CD4-positive, alpha-beta T cell treated with Interleukin-6 for 4 hours (primary cell): ENCODE measurements around the gene BCAS2.

Experiments
- DNase-seq: peaks from one replicate; pipeline ENCODE4 v3.0.0-alpha.2; 2020; ENCODE audit warnings: mixed read lengths

The BCAS2 gene

GRCh38 chr1:114554577-114554976, 26.8 kb downstream of the BCAS2 start:
- no peak for DNase-seq

DNA sequence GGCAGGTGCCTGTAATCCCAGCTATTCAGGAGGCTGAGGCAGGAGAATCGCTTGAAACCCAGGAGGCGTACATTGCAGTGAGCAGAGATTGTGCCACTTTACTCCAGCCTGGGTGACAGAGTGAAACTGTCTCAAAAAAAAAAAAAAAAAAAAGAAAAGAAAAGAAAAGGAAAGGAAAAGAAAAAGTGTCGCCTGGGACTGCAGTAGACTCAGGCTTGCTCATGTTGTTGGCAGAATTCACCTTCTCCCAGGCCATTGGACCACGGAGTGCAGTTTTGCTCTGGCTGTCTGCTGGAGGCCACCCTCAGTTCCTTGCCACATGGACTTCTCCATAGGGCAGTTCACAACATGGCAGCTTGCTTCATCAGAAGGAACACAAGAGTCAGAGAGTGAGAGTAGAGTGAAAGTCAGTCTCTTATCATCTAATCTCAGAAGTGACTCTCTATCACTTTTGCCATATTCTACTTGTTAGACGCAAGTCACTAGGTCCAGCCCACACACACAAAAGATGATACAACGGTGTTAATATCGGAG, 29.2 kb downstream of the BCAS2 start:
- DNase-seq, result no peak

- no peak for DNase-seq
These were observed 30.0 kb downstream of the BCAS2 start for GRCh38 chr1:114551400-114551799.

DNA sequence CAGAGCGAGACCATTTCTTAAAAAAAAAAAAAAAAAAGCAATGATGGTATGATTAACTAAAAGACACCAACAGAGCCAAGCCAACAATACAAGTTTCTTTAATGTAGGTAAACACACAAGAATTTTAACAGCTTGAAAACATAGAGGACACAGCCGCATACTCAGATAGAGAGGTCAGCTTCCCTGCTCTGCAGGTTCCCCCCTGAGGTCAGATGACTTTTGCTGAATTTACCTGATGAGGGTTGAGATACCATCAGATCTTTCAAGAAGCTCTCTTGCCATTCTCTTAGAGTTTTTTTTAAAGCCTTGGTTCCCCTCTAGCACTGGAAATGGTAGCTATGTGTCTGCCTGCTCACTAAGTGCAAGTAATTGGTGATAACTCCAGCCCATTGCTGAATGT, 31.1 kb downstream of the BCAS2 start:
- no peak for DNase-seq

- no peak for DNase-seq
These were observed 32.3 kb downstream of the BCAS2 start for GRCh38 chr1:114549137-114549536.

DNA sequence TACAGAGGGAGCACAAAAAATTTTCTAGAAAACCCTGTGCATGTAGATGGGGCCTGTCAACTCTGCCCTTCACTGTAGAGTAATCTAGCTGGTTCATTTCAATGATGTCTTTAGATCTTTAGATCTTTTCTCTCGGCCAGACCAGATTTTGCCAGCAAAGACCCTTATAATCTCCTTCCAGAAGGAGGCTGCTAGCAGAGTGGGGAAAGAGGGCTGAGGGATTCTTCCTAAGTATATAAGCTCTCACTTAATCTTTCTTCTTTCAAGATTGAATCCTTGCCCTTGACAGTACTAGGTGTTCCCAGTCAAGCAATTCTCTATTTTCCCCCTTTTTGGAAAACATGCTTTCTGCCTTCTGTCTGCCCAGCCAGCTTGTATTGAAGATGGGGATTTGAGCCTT, 34.3 kb downstream of the BCAS2 start:
- no peak for DNase-seq

- DNase-seq, result no peak
These were observed 35.6 kb downstream of the BCAS2 start for GRCh38 chr1:114545796-114546195.

DNA sequence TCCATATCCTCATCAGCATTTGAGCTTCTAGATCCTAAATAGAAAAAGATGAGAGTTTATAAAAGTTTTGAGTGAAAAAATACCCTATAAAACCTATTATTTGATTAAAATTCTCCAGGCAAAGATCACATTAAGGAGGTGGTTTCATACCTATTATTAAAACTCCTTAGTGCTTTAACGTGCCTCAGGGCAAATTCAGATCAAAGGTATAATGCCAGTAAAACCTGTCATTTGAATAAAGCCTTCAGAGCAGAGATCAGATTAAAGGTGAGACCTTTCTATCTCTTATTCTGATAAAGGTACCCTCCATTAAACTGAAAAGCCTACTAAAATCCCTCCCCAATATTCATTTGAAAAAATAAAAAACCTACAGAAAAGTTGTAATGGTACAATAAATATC, 36.1 kb downstream of the BCAS2 start:
- DNase-seq, result no peak

DNA sequence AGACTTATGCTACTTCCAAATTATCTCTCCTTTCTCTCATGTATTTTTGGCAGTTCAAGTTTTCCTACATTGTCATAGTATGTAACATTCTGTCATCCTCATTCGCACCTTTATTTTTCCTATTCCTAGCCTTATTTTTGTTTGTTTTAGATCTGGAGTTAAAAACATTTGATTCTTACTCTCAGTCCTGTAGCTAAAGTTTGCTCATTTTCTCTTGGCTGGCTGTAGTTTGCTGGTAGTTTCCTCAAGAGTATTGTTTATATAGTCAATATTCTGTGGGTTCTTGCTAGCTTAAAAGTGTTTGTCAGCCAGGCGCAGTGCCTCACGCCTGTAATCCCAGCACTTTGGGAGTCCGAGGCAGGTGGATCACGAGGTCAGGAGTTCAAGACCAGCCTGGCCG, 40.6 kb downstream of the BCAS2 start:
- no peak for DNase-seq

DNA sequence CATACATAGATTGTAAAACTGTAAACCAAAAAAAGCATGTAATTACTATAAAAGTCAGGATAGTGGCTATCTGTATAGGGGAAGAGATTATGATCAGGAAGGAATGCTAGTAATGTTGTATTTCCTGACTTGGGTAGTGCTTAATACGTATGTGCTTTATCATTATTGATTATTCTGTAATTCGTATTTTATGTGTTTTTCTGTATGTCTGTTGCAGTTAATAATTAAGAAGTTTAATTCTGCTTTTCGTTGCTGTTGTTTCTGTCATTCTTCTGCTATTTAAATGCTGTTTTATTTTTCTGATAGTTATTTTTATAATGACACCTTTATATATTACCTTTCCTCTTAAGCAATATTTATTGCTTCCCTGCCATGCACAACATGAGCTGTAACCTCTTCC, 41.1 kb downstream of the BCAS2 start:
- no peak for DNase-seq

GRCh38 chr1:114536043-114536442, 45.4 kb downstream of the BCAS2 start:
- no peak for DNase-seq

DNA sequence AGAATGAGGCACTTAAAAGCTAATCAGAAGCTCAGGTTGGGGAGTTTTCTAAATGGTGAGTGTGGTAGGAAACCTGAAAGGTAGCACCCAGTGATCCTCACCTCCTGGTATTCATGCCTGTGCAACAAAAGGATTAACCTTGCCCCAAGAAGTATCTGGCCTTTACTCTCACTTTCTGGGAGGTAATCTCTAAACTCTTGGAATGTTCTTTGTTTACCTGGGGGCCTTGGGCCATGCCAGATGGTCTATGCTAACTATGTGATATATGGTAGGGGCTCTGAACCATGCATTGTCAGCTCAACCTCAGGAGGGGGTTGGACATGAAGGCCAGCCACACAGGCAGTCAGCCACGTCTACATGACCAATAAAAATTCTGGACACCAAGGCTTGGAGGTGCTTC, 46.0 kb downstream of the BCAS2 start:
- no peak for DNase-seq

GRCh38 chr1:114531094-114531493, 50.3 kb downstream of the BCAS2 start:
- no peak for DNase-seq

DNA sequence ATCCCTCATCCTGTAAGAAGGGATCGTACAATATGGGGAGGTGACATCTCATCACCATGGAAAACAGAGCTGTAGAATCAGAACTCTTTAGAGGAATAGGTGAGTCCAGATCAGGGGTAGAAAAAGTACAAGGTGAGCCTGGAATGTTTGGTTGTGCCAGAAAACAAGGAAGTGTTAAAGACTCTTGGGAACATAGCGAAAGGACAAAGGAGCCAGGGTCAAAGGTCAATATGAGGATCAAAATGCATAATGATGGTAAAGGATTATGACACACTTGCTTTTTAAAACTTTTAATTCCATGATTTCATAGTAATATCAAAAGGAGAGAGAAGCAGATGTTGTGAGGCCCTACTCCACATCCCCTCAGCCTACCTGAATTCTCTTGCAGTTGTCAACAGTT, 51.2 kb downstream of the BCAS2 start:
- no peak for DNase-seq

GRCh38 chr1:114524944-114525343, 56.5 kb downstream of the BCAS2 start:
- no peak for DNase-seq

GRCh38 chr1:114522264-114522575, 59.2 kb downstream of the BCAS2 start:
- no peak for DNase-seq

- DNase-seq, result no peak
These were observed 59.8 kb downstream of the BCAS2 start for GRCh38 chr1:114521396-114522263.
